Caco-2 (cell line): Measurements from ENCODE around the gene POLR1D. TPM values are rescaled to one million over a fixed set of nuclear protein-coding genes. Genes with fewer than 3 reads are reported as not detected.

ENCODE experiments used
- BruUV-seq: library from RNA; stranded (reverse); fragments of 400-500 nt; replicated peaks from 2 replicates; lab custom pipeline; 2021; lab: Mats Ljungman, UMichigan
- CTCF ChIA-PET: fragments of 300-600 bp; sonication (Branson Sonifier 250); formaldehyde crosslinking; loops from one replicate; lab custom pipeline; 2022; ENCODE audit warnings: antibody characterized with exemption; lab: Charles Lee
- POLR2A ChIA-PET: fragments of 300-600 bp; sonication (Branson Sonifier 250); formaldehyde crosslinking; loops from one replicate; lab custom pipeline; 2022; ENCODE audit warnings: antibody characterized with exemption; lab: Charles Lee
- DNase-seq, 2 experiments: peaks; one replicate each; pipeline versions ENCODE4 v3.0.0 to v3.0.0-alpha.2; 2020 to 2022
- H3K27me3 ChIP-seq: replicated peaks from 2 replicates; pipeline ENCODE4 v1.6.0; 2011; ENCODE audit warnings: low read length; ENCODE audit not compliant: control insufficient read depth, insufficient read depth
- H3K36me3 ChIP-seq: 2 replicates; pipeline ENCODE4 v1.5.1; 2011; ENCODE audit warnings: low read length; ENCODE audit not compliant: control insufficient read depth, insufficient read depth
- H3K4me1 ChIP-seq: fragments of 250-450 bp; sonication (Bioruptor Pico); 2 replicates; pipeline ENCODE4 v1.5.1; 2020; ENCODE audit warnings: mild to moderate bottlenecking
- H3K4me3 ChIP-seq: 2 replicates; pipeline ENCODE4 v1.5.1; 2011; ENCODE audit warnings: low read depth, mild to moderate bottlenecking, control low read depth, low read length
- H3K9me3 ChIP-seq: fragments of 250-450 bp; sonication (Bioruptor Pico); 2 replicates; pipeline ENCODE4 v1.5.1; 2020; ENCODE audit warnings: mild to moderate bottlenecking, moderate library complexity
- H3K27ac Mint-ChIP-seq: one replicate; pipeline ENCODE4 v1.8.0; 2022; ENCODE audit warnings: mixed read lengths; ENCODE audit not compliant: unreplicated experiment
- H3K27me3 Mint-ChIP-seq: one replicate; pipeline ENCODE4 v1.8.0; 2022; ENCODE audit warnings: mixed read lengths; ENCODE audit not compliant: insufficient read depth, unreplicated experiment
- H3K36me3 Mint-ChIP-seq: one replicate; pipeline ENCODE4 v1.8.0; 2022; ENCODE audit warnings: mild to moderate bottlenecking, mixed read lengths; ENCODE audit not compliant: insufficient read depth, unreplicated experiment
- H3K4me1 Mint-ChIP-seq: one replicate; pipeline ENCODE4 v1.8.0; 2022; ENCODE audit warnings: low read depth, mixed read lengths; ENCODE audit not compliant: unreplicated experiment
- H3K4me3 Mint-ChIP-seq: one replicate; pipeline ENCODE4 v1.8.0; 2022; ENCODE audit warnings: mild to moderate bottlenecking, moderate library complexity, mixed read lengths; ENCODE audit not compliant: unreplicated experiment
- H3K9me3 Mint-ChIP-seq: one replicate; pipeline ENCODE4 v1.8.0; 2022; ENCODE audit warnings: mixed read lengths; ENCODE audit not compliant: unreplicated experiment
- intact Hi-C: fragments of 100-400 bp; cut with micrococcal nuclease; formaldehyde crosslinking; loops from one replicate; pipeline ENCODE4 v1.10.0; 2022; ENCODE audit not compliant: unreplicated experiment
- total RNA-seq: library from RNA; stranded (reverse); gene quantifications from 2 replicates; pipeline ENCODE4 v1.2.3, GENCODE V29; 2022
- TF ChIP-seq, protein P1 (sequence below), 2 experiments: fragments of 200-600 bp in 1 of 2; IDR thresholded peaks; 1 replicate in 1 of 2; 2 replicates in 1 of 2; pipeline versions ENCODE4 v1.5.1 to v1.8.0; 2011 to 2022; ENCODE audit warnings: antibody characterized with exemption in 1 of 2, control low read depth in 1 of 2, inconsistent platforms in 1 of 2, low read depth in 1 of 2, low read length in 1 of 2, mild to moderate bottlenecking in 1 of 2, moderate library complexity in 1 of 2; ENCODE audit not compliant: insufficient read depth in 1 of 2, severe bottlenecking in 1 of 2, unreplicated experiment in 1 of 2

Gene POLR1D
- total RNA-seq, 1 experiment from 2014 or later = 201 TPM

DNA sequence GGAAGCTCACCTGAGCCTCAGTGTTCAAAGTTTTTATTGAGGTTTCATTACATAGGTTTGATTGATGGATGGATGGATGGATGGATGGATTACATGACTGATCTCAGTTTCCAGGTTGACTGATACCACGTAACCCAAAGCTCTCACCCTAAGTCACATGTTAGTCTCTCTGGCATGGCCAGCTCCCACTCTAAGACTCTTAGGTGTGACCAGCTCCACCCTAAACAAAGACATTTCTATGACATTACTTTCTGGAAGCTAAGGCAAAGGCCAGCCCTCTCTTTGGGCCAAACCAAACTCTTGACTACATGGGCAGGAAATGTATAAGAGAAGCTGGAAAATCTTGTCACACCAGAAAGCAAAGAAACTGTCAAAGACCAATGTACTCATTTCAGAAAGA lies 28.6 kb downstream of the POLR1D start:
- H3K4me3 Mint-ChIP-seq = no peak overlapping the region
- H3K36me3 Mint-ChIP-seq = peaks cover 29% of the 10 kb centered on the region
- H3K9me3 ChIP-seq = peaks cover 29% of the 10 kb centered on the region
- no peaks in the 10 kb centered on the region for H3K27me3 Mint-ChIP-seq
- DNase-seq = no peak
- H3K4me3 ChIP-seq = no peak overlapping the region
- peaks cover 9% of the 10 kb centered on the region for H3K9me3 Mint-ChIP-seq
- peaks cover under 1% of the 10 kb centered on the region for H3K4me1 Mint-ChIP-seq
- H3K4me1 ChIP-seq = no peaks in the 10 kb centered on the region
- intact Hi-C loops = no loop called here
- H3K27ac Mint-ChIP-seq = no peak overlapping the region
- TF ChIP-seq, protein P1, sequence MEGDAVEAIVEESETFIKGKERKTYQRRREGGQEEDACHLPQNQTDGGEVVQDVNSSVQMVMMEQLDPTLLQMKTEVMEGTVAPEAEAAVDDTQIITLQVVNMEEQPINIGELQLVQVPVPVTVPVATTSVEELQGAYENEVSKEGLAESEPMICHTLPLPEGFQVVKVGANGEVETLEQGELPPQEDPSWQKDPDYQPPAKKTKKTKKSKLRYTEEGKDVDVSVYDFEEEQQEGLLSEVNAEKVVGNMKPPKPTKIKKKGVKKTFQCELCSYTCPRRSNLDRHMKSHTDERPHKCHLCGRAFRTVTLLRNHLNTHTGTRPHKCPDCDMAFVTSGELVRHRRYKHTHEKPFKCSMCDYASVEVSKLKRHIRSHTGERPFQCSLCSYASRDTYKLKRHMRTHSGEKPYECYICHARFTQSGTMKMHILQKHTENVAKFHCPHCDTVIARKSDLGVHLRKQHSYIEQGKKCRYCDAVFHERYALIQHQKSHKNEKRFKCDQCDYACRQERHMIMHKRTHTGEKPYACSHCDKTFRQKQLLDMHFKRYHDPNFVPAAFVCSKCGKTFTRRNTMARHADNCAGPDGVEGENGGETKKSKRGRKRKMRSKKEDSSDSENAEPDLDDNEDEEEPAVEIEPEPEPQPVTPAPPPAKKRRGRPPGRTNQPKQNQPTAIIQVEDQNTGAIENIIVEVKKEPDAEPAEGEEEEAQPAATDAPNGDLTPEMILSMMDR (IDR thresholded peaks at IDR 0.05; ENCODE audit: insufficient read depth in 1 of 2, low read depth in 1 of 2, low read length in 1 of 2, severe bottlenecking in 1 of 2, unreplicated experiment in 1 of 2) = no peak
- CTCF ChIA-PET = no interaction called here
- no peaks in the 10 kb centered on the region for H3K27me3 ChIP-seq
- POLR2A ChIA-PET = no interaction called here
- peaks cover 6% of the 10 kb centered on the region for H3K36me3 ChIP-seq
- BruUV-seq = no TSS peak

DNA sequence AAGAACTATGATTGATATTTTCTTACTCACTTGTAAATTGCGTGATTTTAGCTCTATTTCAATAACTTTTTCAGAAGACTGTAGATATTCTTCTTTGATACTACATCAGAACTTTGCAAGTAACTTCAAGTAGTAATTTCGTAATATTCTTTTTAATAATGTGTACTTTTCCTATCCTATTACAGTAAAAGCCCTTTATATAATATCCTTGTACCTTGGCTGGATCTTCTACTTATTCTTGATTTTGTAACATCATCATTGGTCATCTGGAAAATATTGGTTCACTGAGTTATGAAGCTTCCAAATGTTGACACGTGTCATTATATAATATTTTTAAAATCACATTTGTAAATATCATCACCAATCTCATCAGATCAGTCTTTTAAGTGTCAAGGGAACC lies 32.4 kb downstream of the POLR1D start:
- Mint-ChIP-seq H3K27ac (no peak overlapping the region), H3K4me1 (peaks cover 8% of the 10 kb centered on the region), H3K4me3 (no peak overlapping the region), H3K36me3 (peaks cover 26% of the 10 kb centered on the region), H3K27me3 (no peaks in the 10 kb centered on the region), H3K9me3 (peaks cover 9% of the 10 kb centered on the region)
- Histone ChIP-seq H3K4me1 (peaks cover 14% of the 10 kb centered on the region), H3K9me3 (peaks cover 23% of the 10 kb centered on the region), H3K4me3 (no peak overlapping the region), H3K27me3 (no peaks in the 10 kb centered on the region), H3K36me3 (peaks cover 6% of the 10 kb centered on the region)
- CTCF ChIA-PET = no interaction called here
- intact Hi-C loops = no loop called here
- DNase-seq = no peak
- POLR2A ChIA-PET = no interaction called here
- no TSS peak for BruUV-seq
- TF ChIP-seq, protein P1 (IDR thresholded peaks at IDR 0.05; ENCODE audit: insufficient read depth in 1 of 2, low read depth in 1 of 2, low read length in 1 of 2, severe bottlenecking in 1 of 2, unreplicated experiment in 1 of 2) = no peak

DNA sequence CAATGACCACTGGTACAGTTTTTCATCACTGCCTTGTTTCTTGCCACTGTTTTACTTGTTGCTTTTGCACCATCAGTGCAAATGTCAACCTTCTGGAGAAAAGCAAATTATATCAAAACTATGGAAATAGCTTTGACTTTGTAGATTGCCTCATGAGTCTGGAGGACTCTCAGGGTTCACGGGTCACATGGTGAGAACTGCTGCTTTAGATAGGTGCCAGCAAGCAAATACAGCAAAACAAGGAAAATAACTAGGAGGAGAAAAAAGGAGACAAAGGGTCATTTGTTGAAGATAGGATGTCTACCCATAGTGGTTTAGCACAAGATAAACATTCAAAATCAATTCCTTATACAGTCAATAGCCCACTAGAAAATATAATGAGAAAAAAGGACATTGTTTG lies 33.1 kb downstream of the POLR1D start:
- no peaks in the 10 kb centered on the region for H3K27me3 Mint-ChIP-seq
- H3K27ac Mint-ChIP-seq = no peak overlapping the region
- DNase-seq = no peak
- Histone ChIP-seq H3K36me3 (peaks cover 3% of the 10 kb centered on the region; the same call in 1 of the 2 replicates), H3K9me3 (peaks cover 15% of the 10 kb centered on the region), H3K27me3 (no peaks in the 10 kb centered on the region), H3K4me3 (no peak overlapping the region), H3K4me1 (peaks cover 20% of the 10 kb centered on the region)
- intact Hi-C loops = no loop called here
- H3K9me3 Mint-ChIP-seq = peaks cover 9% of the 10 kb centered on the region
- TF ChIP-seq, protein P1 (IDR thresholded peaks at IDR 0.05; ENCODE audit: insufficient read depth in 1 of 2, low read depth in 1 of 2, low read length in 1 of 2, severe bottlenecking in 1 of 2, unreplicated experiment in 1 of 2) = no peak
- BruUV-seq = no TSS peak
- peaks cover 8% of the 10 kb centered on the region for H3K4me1 Mint-ChIP-seq
- H3K4me3 Mint-ChIP-seq = no peak overlapping the region
- ChIA-PET POLR2A (no interaction called here), CTCF (no interaction called here)
- peaks cover 19% of the 10 kb centered on the region for H3K36me3 Mint-ChIP-seq
